Measurements from ENCODE around the gene FAM120A. TPM values are rescaled to one million over a fixed set of nuclear protein-coding genes. Genes with fewer than 3 reads are reported as not detected.

The FAM120A gene
- total RNA-seq, 4 donors from 2014 or later: 72.3 to 106 (median 76.1) TPM

- Histone ChIP-seq H3K9me3 (no peaks in the 10 kb centered on the region), H3K4me3 (no peak overlapping the region), H3K27me3 (no peaks in the 10 kb centered on the region), H3K36me3 (peaks cover 0 to 27% (median 0%) of the 10 kb centered on the region in 3 donors), H3K27ac (no peak overlapping the region), H3K4me1 (peaks cover 0 to 56% (median 42%) of the 10 kb centered on the region in 4 donors)
- 82 to 87% methylated on average over 5 of the region's 5 CpGs for WGBS, 2 donors
- no peak for TF ChIP-seq POLR2A (IDR thresholded peaks at IDR 0.05)
- no peak for TF ChIP-seq EP300 (IDR thresholded peaks at IDR 0.05)
- no peak for TF ChIP-seq CTCF (IDR thresholded peaks at IDR 0.05)
- DNase-seq (ENCODE audit: low spot score in 2 of 2): no peak
These were observed 18.9 kb downstream of the FAM120A start for GRCh38 chr9:93470391-93470790.

GRCh38 chr9:93471124-93471523 lies 19.6 kb downstream of the FAM120A start:
- Histone ChIP-seq H3K4me3 (no peak overlapping the region), H3K27ac (no peak overlapping the region), H3K27me3 (no peaks in the 10 kb centered on the region), H3K4me1 (peaks cover 0 to 56% (median 41%) of the 10 kb centered on the region in 4 donors), H3K36me3 (peaks cover 0 to 27% (median 0%) of the 10 kb centered on the region in 3 donors), H3K9me3 (no peaks in the 10 kb centered on the region)
- TF ChIP-seq EP300 (IDR thresholded peaks at IDR 0.05) (no peak), CTCF (IDR thresholded peaks at IDR 0.05) (no peak), POLR2A (IDR thresholded peaks at IDR 0.05) (no peak)
- DNase-seq (ENCODE audit: low spot score in 2 of 2): no peak
- 74 to 81% methylated on average over 6 of the region's 6 CpGs for WGBS, 2 donors

GRCh38 chr9:93473411-93473810 lies 21.9 kb downstream of the FAM120A start:
- Histone ChIP-seq H3K27me3 (no peaks in the 10 kb centered on the region), H3K36me3 (peaks cover 0 to 38% (median 0%) of the 10 kb centered on the region in 3 donors), H3K4me3 (no peak overlapping the region), H3K27ac (no peak overlapping the region), H3K9me3 (no peaks in the 10 kb centered on the region), H3K4me1 (peaks cover 0 to 44% (median 24%) of the 10 kb centered on the region in 4 donors)
- 90 to 93% methylated on average over 5 of the region's 5 CpGs for WGBS, 2 donors
- no peak for DNase-seq (ENCODE audit: low spot score in 2 of 2)
- TF ChIP-seq EP300 (IDR thresholded peaks at IDR 0.05) (no peak), CTCF (IDR thresholded peaks at IDR 0.05) (no peak), POLR2A (IDR thresholded peaks at IDR 0.05) (no peak)

- no peak for DNase-seq (ENCODE audit: low spot score in 2 of 2)
- no peaks in the 10 kb centered on the region for H3K9me3 ChIP-seq
- H3K4me1 ChIP-seq: peaks cover 0 to 29% (median 8%) of the 10 kb centered on the region in 4 donors
- 96 to 98% methylated on average over 3 of the region's 3 CpGs for WGBS, 2 donors
- H3K27me3 ChIP-seq: no peaks in the 10 kb centered on the region
- H3K27ac ChIP-seq: no peak overlapping the region
- TF ChIP-seq POLR2A (IDR thresholded peaks at IDR 0.05) (no peak), EP300 (IDR thresholded peaks at IDR 0.05) (no peak), CTCF (IDR thresholded peaks at IDR 0.05) (no peak)
- peaks cover 0 to 38% (median 0%) of the 10 kb centered on the region in 3 donors for H3K36me3 ChIP-seq
- no peak overlapping the region for H3K4me3 ChIP-seq
These were observed 23.6 kb downstream of the FAM120A start for GRCh38 chr9:93475108-93475507.

GRCh38 chr9:93475856-93476255 lies 24.4 kb downstream of the FAM120A start:
- no peak overlapping the region for H3K4me3 ChIP-seq
- H3K27me3 ChIP-seq: no peaks in the 10 kb centered on the region
- H3K9me3 ChIP-seq: no peaks in the 10 kb centered on the region
- H3K36me3 ChIP-seq: peaks cover 0 to 38% (median 0%) of the 10 kb centered on the region in 3 donors
- DNase-seq (ENCODE audit: low spot score in 2 of 2): no peak
- peaks cover 0 to 29% (median 4%) of the 10 kb centered on the region in 4 donors for H3K4me1 ChIP-seq
- TF ChIP-seq CTCF (IDR thresholded peaks at IDR 0.05) (no peak), POLR2A (IDR thresholded peaks at IDR 0.05) (no peak), EP300 (IDR thresholded peaks at IDR 0.05) (no peak)
- no peak overlapping the region for H3K27ac ChIP-seq
- WGBS, 2 donors: 38 to 44% methylated on average over 3 of the region's 3 CpGs
